ENCODE measurements around the gene DNAJC6.

Gene DNAJC6

DNA sequence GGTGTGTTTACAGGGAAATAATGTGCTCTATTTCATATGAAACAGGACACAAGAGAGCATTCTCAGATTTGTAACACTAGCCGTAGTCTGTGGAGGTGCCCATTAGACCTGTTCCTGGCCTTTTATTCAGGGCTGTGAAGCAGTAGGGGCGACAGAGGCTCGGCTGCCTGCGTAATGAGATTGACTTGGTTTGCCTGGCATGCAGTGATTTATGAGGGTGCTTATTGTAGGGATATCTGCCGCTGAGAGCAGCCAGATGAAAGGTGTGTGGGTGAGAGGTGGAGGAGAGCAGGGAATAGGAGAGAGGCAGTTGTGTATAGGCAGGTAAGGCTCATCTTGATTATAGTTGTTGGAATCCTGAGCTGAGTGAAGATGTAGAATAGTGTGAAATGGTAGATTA, 51.3 kb downstream of the DNAJC6 start:
- Histone ChIP-seq H3K9me2 (replicated peaks; ENCODE audit: low read depth, low read length) (no peaks in the 10 kb centered on the region), H3K9ac (ENCODE audit: low read depth, low read length, poor library complexity, severe bottlenecking) (no peak overlapping the region), H3K9me3 (ENCODE audit: insufficient read depth, low read depth, low read length) (no peaks in the 10 kb centered on the region), H4K20me1 (ENCODE audit: insufficient read depth, low read length, poor library complexity, severe bottlenecking) (no peaks in the 10 kb centered on the region), H3K27me3 (ENCODE audit: insufficient read depth, low read length, poor library complexity, severe bottlenecking) (no peaks in the 10 kb centered on the region), H2AFZ (ENCODE audit: low read length) (no peak overlapping the region), H3K4me1 (ENCODE audit: insufficient read depth, low read length, poor library complexity, severe bottlenecking) (no peaks in the 10 kb centered on the region), H3F3A (ENCODE audit: low read depth) (no peaks in the 10 kb centered on the region), H3K4me3 (ENCODE audit: low read length, poor library complexity, severe bottlenecking) (no peak overlapping the region), H3K36me3 (ENCODE audit: insufficient read depth, low read length) (no peaks in the 10 kb centered on the region), H3K4me2 (ENCODE audit: low read depth, low read length, poor library complexity, severe bottlenecking) (no peak overlapping the region), H3K79me2 (ENCODE audit: insufficient read depth, low read length) (no peaks in the 10 kb centered on the region)
- TF ChIP-seq, protein P1, sequence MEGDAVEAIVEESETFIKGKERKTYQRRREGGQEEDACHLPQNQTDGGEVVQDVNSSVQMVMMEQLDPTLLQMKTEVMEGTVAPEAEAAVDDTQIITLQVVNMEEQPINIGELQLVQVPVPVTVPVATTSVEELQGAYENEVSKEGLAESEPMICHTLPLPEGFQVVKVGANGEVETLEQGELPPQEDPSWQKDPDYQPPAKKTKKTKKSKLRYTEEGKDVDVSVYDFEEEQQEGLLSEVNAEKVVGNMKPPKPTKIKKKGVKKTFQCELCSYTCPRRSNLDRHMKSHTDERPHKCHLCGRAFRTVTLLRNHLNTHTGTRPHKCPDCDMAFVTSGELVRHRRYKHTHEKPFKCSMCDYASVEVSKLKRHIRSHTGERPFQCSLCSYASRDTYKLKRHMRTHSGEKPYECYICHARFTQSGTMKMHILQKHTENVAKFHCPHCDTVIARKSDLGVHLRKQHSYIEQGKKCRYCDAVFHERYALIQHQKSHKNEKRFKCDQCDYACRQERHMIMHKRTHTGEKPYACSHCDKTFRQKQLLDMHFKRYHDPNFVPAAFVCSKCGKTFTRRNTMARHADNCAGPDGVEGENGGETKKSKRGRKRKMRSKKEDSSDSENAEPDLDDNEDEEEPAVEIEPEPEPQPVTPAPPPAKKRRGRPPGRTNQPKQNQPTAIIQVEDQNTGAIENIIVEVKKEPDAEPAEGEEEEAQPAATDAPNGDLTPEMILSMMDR (conservative IDR thresholded peaks at IDR 0.05; ENCODE audit: low read length) = no peak
- TF ChIP-seq EZH2phosphoT487 (IDR thresholded peaks at IDR 0.05; ENCODE audit: borderline replicate concordance) = no peak

DNA sequence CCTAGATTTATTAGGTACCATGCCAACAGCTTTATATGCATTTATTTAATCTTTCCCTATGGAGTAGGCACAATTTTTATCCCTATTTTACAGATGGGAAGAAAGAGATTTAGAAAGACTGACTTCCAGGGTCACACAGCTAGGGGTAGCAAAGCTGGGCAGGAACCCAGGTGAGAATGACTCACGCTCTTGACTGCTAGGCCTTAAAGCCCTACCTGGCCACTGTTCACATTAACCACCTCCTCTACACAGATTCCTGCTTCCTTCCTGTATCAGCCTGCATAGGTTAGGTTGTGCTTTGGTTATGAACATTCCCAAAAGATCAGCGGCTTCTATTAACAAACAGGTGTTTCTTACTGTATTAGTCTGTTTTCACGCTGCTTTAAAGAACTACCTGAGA, 53.2 kb downstream of the DNAJC6 start:
- H3K4me2 ChIP-seq (ENCODE audit: low read depth, low read length, poor library complexity, severe bottlenecking) = no peak overlapping the region

DNA sequence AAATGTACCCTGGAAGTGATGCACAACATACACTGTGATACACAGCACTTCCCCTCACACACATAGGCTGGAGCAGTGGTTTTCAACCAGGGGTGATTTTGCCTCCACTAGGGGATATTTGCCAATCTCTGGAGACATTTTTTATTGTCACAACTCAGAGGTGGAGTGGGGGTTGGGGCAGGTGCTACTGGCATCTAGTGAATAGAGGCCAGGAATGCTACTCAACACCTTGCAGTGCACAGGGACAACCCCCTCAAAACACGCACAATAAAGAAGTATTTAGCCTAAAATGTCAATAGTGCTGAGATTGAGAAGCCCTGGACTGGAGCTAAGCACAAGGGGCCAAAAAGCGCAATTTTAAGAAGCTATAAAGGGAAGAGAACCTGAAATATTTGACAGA, 54.1 kb downstream of the DNAJC6 start:
- H3K4me3 ChIP-seq (ENCODE audit: low read length, poor library complexity, severe bottlenecking) = no peak overlapping the region
- no peaks in the 10 kb centered on the region for H3K27me3 ChIP-seq (ENCODE audit: insufficient read depth, low read length, poor library complexity, severe bottlenecking)
- H3K79me2 ChIP-seq (ENCODE audit: insufficient read depth, low read length) = no peaks in the 10 kb centered on the region
- no peak for TF ChIP-seq EZH2phosphoT487 (IDR thresholded peaks at IDR 0.05; ENCODE audit: borderline replicate concordance)
- TF ChIP-seq, protein P1 (conservative IDR thresholded peaks at IDR 0.05; ENCODE audit: low read length) = no peak
- no peaks in the 10 kb centered on the region for H3K9me3 ChIP-seq (ENCODE audit: insufficient read depth, low read depth, low read length)
- H3K4me1 ChIP-seq (ENCODE audit: insufficient read depth, low read length, poor library complexity, severe bottlenecking) = no peaks in the 10 kb centered on the region
- no peaks in the 10 kb centered on the region for H4K20me1 ChIP-seq (ENCODE audit: insufficient read depth, low read length, poor library complexity, severe bottlenecking)
- H2AFZ ChIP-seq (ENCODE audit: low read length) = no peak overlapping the region
- H3K9me2 ChIP-seq (replicated peaks; ENCODE audit: low read depth, low read length) = no peaks in the 10 kb centered on the region
- no peak overlapping the region for H3K9ac ChIP-seq (ENCODE audit: low read depth, low read length, poor library complexity, severe bottlenecking)
- no peaks in the 10 kb centered on the region for H3F3A ChIP-seq (ENCODE audit: low read depth)
- H3K4me2 ChIP-seq (ENCODE audit: low read depth, low read length, poor library complexity, severe bottlenecking) = no peak overlapping the region
- no peaks in the 10 kb centered on the region; the same call in 1 of the 2 replicates for H3K36me3 ChIP-seq (ENCODE audit: insufficient read depth, low read length)

More for the DNA sequence above, 53.2 kb downstream of the DNAJC6 start:
- Histone ChIP-seq H3K4me1 (ENCODE audit: insufficient read depth, low read length, poor library complexity, severe bottlenecking) (no peaks in the 10 kb centered on the region), H3K27me3 (ENCODE audit: insufficient read depth, low read length, poor library complexity, severe bottlenecking) (no peaks in the 10 kb centered on the region), H3K9me2 (replicated peaks; ENCODE audit: low read depth, low read length) (no peaks in the 10 kb centered on the region), H3K9me3 (ENCODE audit: insufficient read depth, low read depth, low read length) (no peaks in the 10 kb centered on the region), H3K79me2 (ENCODE audit: insufficient read depth, low read length) (no peaks in the 10 kb centered on the region), H3F3A (ENCODE audit: low read depth) (no peaks in the 10 kb centered on the region), H3K9ac (ENCODE audit: low read depth, low read length, poor library complexity, severe bottlenecking) (no peak overlapping the region), H4K20me1 (ENCODE audit: insufficient read depth, low read length, poor library complexity, severe bottlenecking) (no peaks in the 10 kb centered on the region), H2AFZ (ENCODE audit: low read length) (no peak overlapping the region), H3K4me3 (ENCODE audit: low read length, poor library complexity, severe bottlenecking) (no peak overlapping the region), H3K36me3 (ENCODE audit: insufficient read depth, low read length) (no peaks in the 10 kb centered on the region; the same call in 1 of the 2 replicates)
- TF ChIP-seq, protein P1 (conservative IDR thresholded peaks at IDR 0.05; ENCODE audit: low read length) = no peak
- no peak for TF ChIP-seq EZH2phosphoT487 (IDR thresholded peaks at IDR 0.05; ENCODE audit: borderline replicate concordance)
